IMR-90 (cell line): Measurements from ENCODE around the gene LNP1. TPM values are rescaled to one million over a fixed set of nuclear protein-coding genes. Genes with fewer than 3 reads are reported as not detected.
A peak's percentile ranks its signal among the peaks of the same experiment; 100 is the strongest.

ENCODE experiments used
- ATAC-seq: fragments of 200-7000 bp; cut with Tn5 transposase; 2 replicates; pipeline ENCODE4 v1.9.1; 2020; ENCODE audit warnings: low read depth, mild to moderate bottlenecking, moderate library complexity
- BruUV-seq: library from RNA; stranded (reverse); fragments of 400-500 nt; replicated peaks from 2 replicates; lab custom pipeline; 2021; lab: Mats Ljungman, UMichigan
- CTCF ChIA-PET: fragments of 300-600 bp; formaldehyde crosslinking; extraction: SDS; loops from one replicate; lab custom pipeline; 2021; ENCODE audit warnings: antibody characterized with exemption; lab: Yijun Ruan, JAX
- POLR2A ChIA-PET: fragments of 300-600 bp; sonication (Branson Sonifier 250); formaldehyde crosslinking; loops from one replicate; lab custom pipeline; 2022; ENCODE audit warnings: antibody characterized with exemption; ENCODE audit not compliant: unreplicated experiment; lab: Charles Lee
- DNase-seq: peaks from one replicate; pipeline ENCODE4 v3.0.0; 2013
- H2AFZ ChIP-seq: replicated peaks from 2 replicates; pipeline ENCODE3; 2013; ENCODE audit warnings: low read length, mild to moderate bottlenecking; ENCODE audit not compliant: poor library complexity
- H2AK5ac ChIP-seq: 2 replicates; pipeline ENCODE4 v1.6.1; 2013; ENCODE audit warnings: low read depth, low read length, inconsistent platforms
- H2AK9ac ChIP-seq: replicated peaks from 2 replicates; pipeline ENCODE3; 2013; ENCODE audit warnings: mild to moderate bottlenecking, low read depth, low read length, moderate library complexity; ENCODE audit not compliant: poor library complexity
- H2BK120ac ChIP-seq: 2 replicates; pipeline ENCODE4 v1.6.1; 2013; ENCODE audit warnings: low read depth, low read length, inconsistent platforms
- H2BK15ac ChIP-seq: 3 replicates; pipeline ENCODE4 v1.6.1; 2013; ENCODE audit warnings: low read depth, low read length, inconsistent platforms
- H2BK20ac ChIP-seq: 2 replicates; pipeline ENCODE4 v1.6.1; 2013; ENCODE audit warnings: low read depth, mild to moderate bottlenecking, inconsistent platforms, low read length, moderate library complexity
- H2BK5ac ChIP-seq: 2 replicates; pipeline ENCODE4 v1.6.1; 2013; ENCODE audit warnings: mild to moderate bottlenecking, low read depth, low read length, inconsistent platforms; ENCODE audit not compliant: poor library complexity, severe bottlenecking
- H3K14ac ChIP-seq: replicated peaks from 2 replicates; pipeline ENCODE4 v1.6.1; 2013; ENCODE audit warnings: low read depth, low read length, inconsistent platforms
- H3K18ac ChIP-seq: 2 replicates; pipeline ENCODE4 v1.6.1; 2013; ENCODE audit warnings: low read depth, low read length, control low read depth
- H3K23ac ChIP-seq: 2 replicates; pipeline ENCODE4 v1.6.1; 2013; ENCODE audit warnings: low read depth, low read length, inconsistent platforms
- H3K27ac ChIP-seq: 2 replicates; pipeline ENCODE4 v1.5.1; 2013; ENCODE audit warnings: mild to moderate bottlenecking, control low read depth, low read length; ENCODE audit not compliant: insufficient read depth
- H3K27me3 ChIP-seq: 2 replicates; pipeline ENCODE4 v1.6.1; 2013; ENCODE audit warnings: low read length; ENCODE audit not compliant: control insufficient read depth, insufficient read depth
- H3K36me3 ChIP-seq: 2 replicates; pipeline ENCODE4 v1.6.1; 2013; ENCODE audit warnings: low read length, mixed read lengths; ENCODE audit not compliant: control insufficient read depth, insufficient read depth
- H3K4ac ChIP-seq: 2 replicates; pipeline ENCODE4 v1.6.1; 2013; ENCODE audit warnings: low read depth, low read length, inconsistent platforms
- H3K4me1 ChIP-seq: 2 replicates; pipeline ENCODE4 v1.6.1; 2013; ENCODE audit warnings: low read length, mixed read lengths; ENCODE audit not compliant: control insufficient read depth, insufficient read depth
- H3K4me2 ChIP-seq: 2 replicates; pipeline ENCODE4 v1.6.1; 2013; ENCODE audit warnings: low read depth, mild to moderate bottlenecking, control low read depth, low read length, moderate library complexity
- H3K4me3 ChIP-seq: 2 replicates; pipeline ENCODE4 v1.5.1; 2013; ENCODE audit warnings: low read depth, mild to moderate bottlenecking, control low read depth, low read length, moderate library complexity; ENCODE audit not compliant: insufficient read depth
- H3K56ac ChIP-seq: 2 replicates; pipeline ENCODE4 v1.6.1; 2013; ENCODE audit warnings: low read length, inconsistent platforms; ENCODE audit not compliant: insufficient read depth; ENCODE audit errors: extremely low read depth
- H3K79me1 ChIP-seq, 2 experiments: 2 replicates each; pipeline ENCODE4 v1.6.1; 2013; ENCODE audit warnings: low read length in 2 of 2, inconsistent platforms in 1 of 2, low read depth in 1 of 2
- H3K9ac ChIP-seq: 2 replicates; pipeline ENCODE4 v1.6.1; 2013; ENCODE audit warnings: low read depth, low read length, control low read depth
- H3K9me1 ChIP-seq: 2 replicates; pipeline ENCODE4 v1.6.1; 2013; ENCODE audit warnings: low read length, inconsistent platforms; ENCODE audit not compliant: insufficient read depth
- H3K9me3 ChIP-seq: 2 replicates; pipeline ENCODE4 v1.6.1; 2013; ENCODE audit warnings: low read length; ENCODE audit not compliant: control insufficient read depth, insufficient read depth
- H4K20me1 ChIP-seq: 2 replicates; pipeline ENCODE4 v1.6.1; 2013; ENCODE audit warnings: low read length, inconsistent platforms; ENCODE audit not compliant: insufficient read depth
- H4K5ac ChIP-seq: 2 replicates; pipeline ENCODE4 v1.6.1; 2013; ENCODE audit warnings: mild to moderate bottlenecking, low read depth, low read length, control low read depth
- H4K8ac ChIP-seq, 2 experiments: 2 replicates each; pipeline ENCODE4 v1.6.1; 2013; ENCODE audit warnings: low read depth in 2 of 2, low read length in 2 of 2, control low read depth in 1 of 2, inconsistent platforms in 1 of 2
- H4K91ac ChIP-seq: 2 replicates; pipeline ENCODE4 v1.6.1; 2013; ENCODE audit warnings: low read depth, low read length, inconsistent platforms; ENCODE audit not compliant: insufficient read depth
- MAFK ChIP-seq: IDR thresholded peaks from 2 replicates; pipeline ENCODE4 v1.6.1; 2012; ENCODE audit warnings: low read depth, low read length, improper control_type of control experiment
- MAZ ChIP-seq: IDR thresholded peaks from 2 replicates; pipeline ENCODE4 v1.6.1; 2012; ENCODE audit warnings: low read depth, mild to moderate bottlenecking, low read length, improper control_type of control experiment, moderate library complexity, borderline replicate concordance
- NFE2L2 ChIP-seq: fragments of 150-350 bp; IDR thresholded peaks from 2 replicates; pipeline ENCODE4 v1.6.1; 2016; ENCODE audit warnings: low read depth, mild to moderate bottlenecking, low read length
- RAD21 ChIP-seq: IDR thresholded peaks from 2 replicates; pipeline ENCODE4 v1.6.1; 2012; ENCODE audit warnings: low read length, improper control_type of control experiment
- USF2 ChIP-seq: fragments of 150-350 bp; IDR thresholded peaks from 2 replicates; pipeline ENCODE4 v1.6.1; 2017; ENCODE audit warnings: mild to moderate bottlenecking, antibody characterized with exemption, low read length, low read depth
- WGBS, 2 experiments: methylation state at CpG; one replicate each; pipeline versions ENCODE4 v1.1.5 to v1.1.7; 2013; ENCODE audit warnings: missing lambda C conversion rate in 2 of 2; ENCODE audit not compliant: insufficient read length in 1 of 2; ENCODE audit errors: extremely low coverage in 2 of 2; 5-methylcytosine and 5-hydroxymethylcytosine counted together
- dilution Hi-C: fragments of 300-500 bp; cut with HindIII; formaldehyde crosslinking; loops from one replicate; pipeline ENCODE4 v1.14.3; 2018; ENCODE audit warnings: low sequenced_read_pairs; ENCODE audit not compliant: unreplicated experiment
- in situ Hi-C: fragments of 300-500 bp; cut with MboI; formaldehyde crosslinking; loops from 3 replicates; pipeline ENCODE4 v1.14.3; 2019; ENCODE audit warnings: low sequenced_read_pairs, inconsistent platforms, mixed read lengths
- intact Hi-C: fragments of 100-400 bp; cut with micrococcal nuclease; formaldehyde crosslinking; loops from 2 replicates; pipeline ENCODE4 v1.10.0; 2022
- polyA plus RNA-seq, 3 experiments: library from polyadenylated mRNA; depleted of rRNA; stranded (reverse); fragments of >200 nt; gene quantifications; 2 replicates each; pipeline ENCODE4 v1.2.3, GENCODE V29; 2012; ENCODE audit warnings: low replicate concordance in 1 of 3
- total RNA-seq: library from RNA; depleted of rRNA; stranded (reverse); fragments of >200 nt; gene quantifications from 2 replicates; pipeline ENCODE4 v1.2.3, GENCODE V29; 2012

Gene LNP1
- total and polyA plus RNA-seq, 2 of the 4 experiments (the other 2 are of a cell fraction), result 2.2 to 2.4 TPM

- no peak overlapping the region for H2AK9ac ChIP-seq
- ATAC-seq, result no peak
- H2AFZ ChIP-seq, result no peak overlapping the region
- in situ Hi-C loops (no loop called here), intact Hi-C loops (no loop called here), dilution Hi-C loops (no loop called here)
- H3K4ac ChIP-seq, result no peak overlapping the region
- no peaks in the 10 kb centered on the region; a peak in 1 of 4 replicates for H3K79me1 ChIP-seq
- no CpG with 5 or more reads among the region's 1 CpG for WGBS, 2 experiments
- no peak overlapping the region for H3K56ac ChIP-seq
- no peak overlapping the region for H3K4me2 ChIP-seq
- no peak for DNase-seq
- no peak overlapping the region for H4K91ac ChIP-seq
- no TSS peak for BruUV-seq
- H2BK15ac ChIP-seq, result no peak overlapping the region
- no peak overlapping the region for H4K8ac ChIP-seq
- H3K18ac ChIP-seq, result no peak overlapping the region
- H3K9me1 ChIP-seq, result no peaks in the 10 kb centered on the region
- H3K9me3 ChIP-seq, result no peaks in the 10 kb centered on the region
- POLR2A ChIA-PET, result no interaction called here
- no peak overlapping the region for H3K4me3 ChIP-seq
- H2BK120ac ChIP-seq, result no peak overlapping the region
- no peaks in the 10 kb centered on the region for H3K36me3 ChIP-seq
- CTCF ChIA-PET, result no interaction called here
- peak; percentile 52; the same call in 1 of the 2 replicates for TF ChIP-seq MAFK
- TF ChIP-seq RAD21, result no peak
- TF ChIP-seq NFE2L2, result no peak
- no peak for TF ChIP-seq MAZ
- no peak for TF ChIP-seq USF2
- H4K20me1 ChIP-seq, result no peaks in the 10 kb centered on the region
- H4K5ac ChIP-seq, result no peak overlapping the region
- no peaks in the 10 kb centered on the region for H3K27me3 ChIP-seq
- no peak overlapping the region for H3K14ac ChIP-seq
- no peak overlapping the region for H2AK5ac ChIP-seq
- no peak overlapping the region for H2BK20ac ChIP-seq
- no peak overlapping the region for H3K23ac ChIP-seq
- H2BK5ac ChIP-seq, result no peak overlapping the region
- no peak overlapping the region for H3K9ac ChIP-seq
- H3K27ac ChIP-seq, result no peak overlapping the region
- no peaks in the 10 kb centered on the region for H3K4me1 ChIP-seq
Observed at GRCh38 chr3:100416863-100417262, 15.5 kb downstream of the LNP1 start.
